Right renal cortex interstitium (tissue), 3 donors: Measurements from ENCODE around the gene EGFR. TPM values are rescaled to one million over a fixed set of nuclear protein-coding genes. Genes with fewer than 3 reads are reported as not detected.
A peak's percentile ranks its signal among the peaks of the same experiment; 100 is the strongest.

ENCODE experiments used
- DNase-seq, 3 donors: peaks; one replicate each; pipeline ENCODE4 v3.0.0-alpha.2; 2013; ENCODE audit warnings: low read depth in 3 of 3, low spot score in 2 of 3
- polyA plus RNA-seq, 3 donors: library from polyadenylated mRNA; unstranded; fragments of 120-200 nt; gene quantifications; one replicate each; pipeline ENCODE4 v1.2.1, GENCODE V29; 2013; ENCODE audit not compliant: insufficient read length in 3 of 3

The EGFR gene
- polyA plus RNA-seq, 3 donors, result 30.9 to 32.3 (median 31.1) TPM

GRCh38 chr7:55236476-55236875, 217.7 kb downstream of the EGFR start:
- no peak for DNase-seq

- DNase-seq, result no peak
These were observed 218.5 kb downstream of the EGFR start for GRCh38 chr7:55237156-55237893.

GRCh38 chr7:55239406-55239805, 220.6 kb downstream of the EGFR start:
- no peak for DNase-seq

GRCh38 chr7:55240418-55241142, 221.8 kb downstream of the EGFR start:
- no peak for DNase-seq

GRCh38 chr7:55241958-55242357, 223.1 kb downstream of the EGFR start:
- no peak for DNase-seq

- DNase-seq, result no peak
These were observed 223.8 kb downstream of the EGFR start for GRCh38 chr7:55242613-55243012.

GRCh38 chr7:55244006-55244745, 225.4 kb downstream of the EGFR start:
- DNase-seq, result no peak

GRCh38 chr7:55245271-55245723, 226.5 kb downstream of the EGFR start:
- DNase-seq, result no peak

- no peak for DNase-seq
These were observed 227.4 kb downstream of the EGFR start for GRCh38 chr7:55246171-55246570.

- DNase-seq, result no peak
These were observed 228.6 kb downstream of the EGFR start for GRCh38 chr7:55247428-55247827.

GRCh38 chr7:55248526-55248925, 229.7 kb downstream of the EGFR start:
- DNase-seq, result no peak

GRCh38 chr7:55249332-55249731, 230.5 kb downstream of the EGFR start:
- no peak for DNase-seq

- no peak for DNase-seq
These were observed 231.5 kb downstream of the EGFR start for GRCh38 chr7:55250313-55250712.

GRCh38 chr7:55251313-55251712, 232.5 kb downstream of the EGFR start:
- no peak for DNase-seq

- no peak for DNase-seq
These were observed 233.1 kb downstream of the EGFR start for GRCh38 chr7:55251911-55252310.

GRCh38 chr7:55252386-55252785, 233.6 kb downstream of the EGFR start:
- no peak for DNase-seq

- no peak for DNase-seq
These were observed 234.4 kb downstream of the EGFR start for GRCh38 chr7:55253188-55253587.

- no peak for DNase-seq
These were observed 235.4 kb downstream of the EGFR start for GRCh38 chr7:55254242-55254595.

GRCh38 chr7:55254596-55255495, 236.0 kb downstream of the EGFR start:
- peak; percentile 51 to 72 (median 58) for DNase-seq
